SK-N-SH treated with all-trans-retinoic acid at 6 μM for 48 hours (cell line): ENCODE measurements around the gene CGB7.
"Not testable (repeated sequence)": the region's sequence is repeated elsewhere in the genome, so short reads cannot be mapped to it uniquely, and the experiment has no call there.

ENCODE experiments used
- ARNTL ChIP-seq: fragments of 450-650 bp; formaldehyde crosslinking; IDR thresholded peaks from 2 replicates; pipeline ENCODE4 v1.5.0; 2020; ENCODE audit warnings: low read depth, mild to moderate bottlenecking, moderate library complexity, borderline replicate concordance
- CSRNP3 ChIP-seq: fragments of 250-450 bp; sonication (Bioruptor Pico); IDR thresholded peaks from 2 replicates; pipeline ENCODE4 v1.5.1; 2021; ENCODE audit warnings: mild to moderate bottlenecking, moderate library complexity
- ESRRG ChIP-seq: fragments of 250-450 bp; sonication (Bioruptor Pico); IDR thresholded peaks from 2 replicates; pipeline ENCODE4 v1.6.1; 2021; ENCODE audit warnings: mild to moderate bottlenecking
- RARB ChIP-seq: fragments of 250-450 bp; sonication (Bioruptor Pico); IDR thresholded peaks from 2 replicates; pipeline ENCODE4 v1.8.0; 2021; ENCODE audit warnings: mild to moderate bottlenecking, moderate library complexity
- TCF4 ChIP-seq: fragments of 250-450 bp; sonication (Bioruptor Pico); IDR thresholded peaks from 2 replicates; pipeline ENCODE4 v1.8.0; 2021; ENCODE audit warnings: mild to moderate bottlenecking, moderate library complexity, borderline replicate concordance
- TOX ChIP-seq: fragments of 250-450 bp; sonication (Bioruptor Pico); IDR thresholded peaks from 2 replicates; pipeline ENCODE4 v1.8.0; 2021; ENCODE audit warnings: mild to moderate bottlenecking, moderate library complexity, borderline replicate concordance
- ZFP30 ChIP-seq: fragments of 450-650 bp; formaldehyde crosslinking; IDR thresholded peaks from 2 replicates; pipeline ENCODE4 v1.5.0; 2022; ENCODE audit warnings: mild to moderate bottlenecking, moderate library complexity
- ZNF565 ChIP-seq: fragments of 450-650 bp; formaldehyde crosslinking; conservative IDR thresholded peaks from 2 replicates; pipeline ENCODE4 v1.5.0; 2020; ENCODE audit warnings: low read depth, mild to moderate bottlenecking, moderate library complexity
- ZNF8 ChIP-seq: fragments of 450-650 bp; formaldehyde crosslinking; IDR thresholded peaks from 2 replicates; pipeline ENCODE4 v1.5.0; 2020; ENCODE audit warnings: mild to moderate bottlenecking, moderate library complexity
- TF ChIP-seq, protein P1 (sequence below): fragments of 250-450 bp; sonication (Bioruptor Pico); IDR thresholded peaks from 2 replicates; pipeline ENCODE4 v1.8.0; 2021; ENCODE audit warnings: low read depth, mild to moderate bottlenecking, moderate library complexity, borderline replicate concordance

GRCh38 chr19:49025088-49025487 is 32.5 kb downstream of the CGB7 start:
- not testable (repeated sequence) for TF ChIP-seq TOX (CRISPR knock-in tag); ZFP30 (CRISPR knock-in tag); TCF4; CSRNP3 (CRISPR knock-in tag); ARNTL (CRISPR knock-in tag); ESRRG (CRISPR knock-in tag); ZNF8 (CRISPR knock-in tag); RARB (CRISPR knock-in tag); ZNF565 (CRISPR knock-in tag)
- TF ChIP-seq, protein P1, sequence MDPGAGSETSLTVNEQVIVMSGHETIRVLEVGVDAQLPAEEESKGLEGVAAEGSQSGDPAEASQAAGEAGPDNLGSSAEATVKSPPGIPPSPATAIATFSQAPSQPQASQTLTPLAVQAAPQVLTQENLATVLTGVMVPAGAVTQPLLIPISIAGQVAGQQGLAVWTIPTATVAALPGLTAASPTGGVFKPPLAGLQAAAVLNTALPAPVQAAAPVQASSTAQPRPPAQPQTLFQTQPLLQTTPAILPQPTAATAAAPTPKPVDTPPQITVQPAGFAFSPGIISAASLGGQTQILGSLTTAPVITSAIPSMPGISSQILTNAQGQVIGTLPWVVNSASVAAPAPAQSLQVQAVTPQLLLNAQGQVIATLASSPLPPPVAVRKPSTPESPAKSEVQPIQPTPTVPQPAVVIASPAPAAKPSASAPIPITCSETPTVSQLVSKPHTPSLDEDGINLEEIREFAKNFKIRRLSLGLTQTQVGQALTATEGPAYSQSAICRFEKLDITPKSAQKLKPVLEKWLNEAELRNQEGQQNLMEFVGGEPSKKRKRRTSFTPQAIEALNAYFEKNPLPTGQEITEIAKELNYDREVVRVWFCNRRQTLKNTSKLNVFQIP (CRISPR knock-in tag) = not testable (repeated sequence)
